HG03045 (cell line): Measurements from ENCODE around the gene CADPS2.
"Not testable (repeated sequence)": the region's sequence is repeated elsewhere in the genome, so short reads cannot be mapped to it uniquely, and the experiment has no call there.

ENCODE experiments used
- ATAC-seq: cut with Tn5 transposase; IDR thresholded peaks from one replicate; pipeline ENCODE4 v1.9.1; 2021; ENCODE audit warnings: mild to moderate bottlenecking, moderate library complexity; ENCODE audit not compliant: unreplicated experiment

Gene CADPS2

DNA sequence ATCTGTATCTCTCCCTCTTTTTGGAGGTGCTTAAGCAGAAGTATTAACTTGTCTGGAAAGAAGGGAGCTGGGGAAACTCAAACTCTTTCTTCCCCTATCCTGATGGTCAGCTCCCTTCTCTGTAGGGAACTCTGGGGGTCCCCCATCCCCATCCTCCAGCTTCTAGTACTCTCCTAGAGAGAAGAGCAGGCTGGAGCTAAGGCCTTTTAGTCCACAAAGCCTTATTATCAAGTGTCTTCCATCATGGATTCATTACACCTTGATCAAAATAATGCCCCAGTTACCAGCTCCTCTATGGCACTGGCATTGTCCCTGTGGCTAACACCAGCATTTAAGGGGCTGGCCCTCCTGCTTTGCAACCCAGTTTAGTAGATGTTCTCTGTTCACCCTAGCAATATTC, 35.7 kb downstream of the CADPS2 start:
- ATAC-seq, result no peak

DNA sequence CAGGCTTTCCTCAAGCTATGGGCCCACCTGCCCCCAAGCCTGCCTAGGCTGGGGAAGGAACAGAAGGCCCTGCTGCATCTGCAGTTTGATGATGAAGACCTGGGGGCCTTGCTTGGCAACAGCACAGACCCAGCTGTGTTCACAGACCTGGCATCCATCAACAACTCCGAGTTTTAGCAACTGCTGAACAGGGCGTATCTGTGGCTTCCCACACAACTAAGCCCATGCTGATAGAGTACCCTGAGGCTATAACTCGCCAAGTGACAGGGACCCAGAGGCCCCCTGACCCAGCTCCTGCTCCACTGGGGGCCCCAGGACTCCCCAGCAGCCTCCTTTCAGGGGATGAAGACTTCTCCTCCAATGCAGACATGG, 36.3 kb downstream of the CADPS2 start:
- no peak for ATAC-seq

DNA sequence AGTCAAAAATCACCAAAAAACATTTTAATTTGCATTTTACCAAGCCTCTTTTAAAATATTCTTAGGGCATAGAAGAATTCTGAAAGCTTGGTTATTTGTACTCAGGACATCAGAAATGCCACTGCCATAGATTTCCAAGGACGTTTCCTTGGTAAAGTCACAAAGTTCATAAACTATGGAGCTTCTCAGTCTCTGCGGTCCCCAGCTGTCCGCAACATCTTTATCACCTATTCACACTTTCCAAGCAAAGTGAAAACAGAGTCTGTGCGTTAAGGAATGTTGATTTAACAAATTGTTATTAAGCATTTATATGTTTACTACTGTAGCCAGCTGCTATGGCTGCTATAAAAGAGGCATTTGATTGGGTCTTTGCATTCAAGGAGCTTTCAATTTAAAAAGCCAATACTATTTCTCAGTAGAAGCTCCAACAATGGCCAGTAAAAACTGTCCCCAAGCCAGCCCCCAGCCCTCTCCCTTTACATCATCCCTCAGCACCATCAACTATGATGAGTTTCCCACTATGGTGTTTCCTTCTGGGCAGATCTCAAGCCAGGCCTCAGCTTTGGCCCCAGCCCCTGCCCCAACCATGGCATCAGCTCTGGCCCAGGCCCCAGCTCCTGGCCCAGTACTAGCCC, 36.8 kb downstream of the CADPS2 start:
- no peak for ATAC-seq

DNA sequence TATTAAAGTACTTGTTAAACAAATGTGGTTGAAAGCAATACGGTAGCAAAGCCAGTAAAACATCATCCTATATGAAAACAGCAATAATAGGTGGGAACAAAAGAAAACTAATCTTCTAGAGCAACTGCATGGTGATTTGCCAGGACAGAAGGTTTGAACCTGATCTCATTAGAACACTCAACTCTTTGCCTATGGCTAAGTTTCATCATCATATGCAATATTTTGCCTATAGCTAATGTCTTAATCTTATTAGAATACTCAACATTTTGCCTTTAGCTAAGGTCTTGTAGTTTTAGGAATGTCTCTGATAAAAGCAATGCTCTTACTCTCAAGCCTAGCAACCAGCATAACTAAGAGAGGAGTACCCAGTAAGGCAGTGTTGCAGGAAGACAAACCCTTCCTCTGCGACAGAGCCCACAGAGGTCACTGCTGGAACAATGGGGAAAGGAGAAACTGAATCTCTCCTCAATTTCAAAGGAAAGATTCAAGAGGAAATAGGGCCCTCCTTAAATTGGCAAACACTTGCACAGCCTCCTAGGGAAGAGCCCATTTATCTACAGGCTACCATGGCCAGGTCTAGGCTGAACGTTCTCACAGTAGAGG, 38.3 kb downstream of the CADPS2 start:
- no peak for ATAC-seq

DNA sequence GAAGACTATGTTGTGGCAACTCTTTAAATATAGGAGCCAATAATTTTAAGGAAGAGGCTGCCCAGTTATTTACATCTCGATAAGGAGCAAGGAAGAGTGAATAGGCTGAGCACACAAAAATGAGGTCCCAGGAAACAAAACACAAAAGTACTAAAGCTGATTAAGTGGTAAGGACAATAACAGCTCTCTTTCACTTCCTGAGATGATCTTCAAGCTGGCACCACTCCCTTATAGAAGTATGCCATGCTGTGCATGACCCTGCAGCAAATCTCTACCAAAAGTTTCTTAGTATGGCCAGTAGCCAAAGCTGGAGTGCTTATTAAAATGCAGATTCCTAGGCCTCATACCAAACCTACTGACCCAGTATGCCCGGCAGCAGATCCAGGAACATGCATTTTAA, 39.7 kb downstream of the CADPS2 start:
- ATAC-seq, result no peak

DNA sequence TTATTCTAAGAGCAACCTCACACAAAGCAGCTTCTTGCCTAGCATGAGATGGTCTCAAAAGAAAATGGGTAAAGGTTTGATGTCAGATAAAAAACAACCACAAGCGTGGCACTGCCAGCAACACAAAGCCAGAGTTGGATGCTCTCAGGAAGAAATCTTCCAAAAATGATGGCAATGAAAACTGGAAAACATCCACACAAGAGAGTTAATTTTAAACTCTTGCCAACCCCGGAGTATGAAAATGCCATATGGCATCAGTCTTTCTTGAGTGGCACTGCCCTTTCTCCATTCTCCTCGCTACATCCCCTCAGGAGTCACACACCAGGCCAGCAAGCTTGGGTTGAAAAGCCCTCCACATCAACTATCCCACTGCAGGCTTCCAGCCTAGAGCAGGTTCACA, 41.0 kb downstream of the CADPS2 start:
- ATAC-seq, result no peak

DNA sequence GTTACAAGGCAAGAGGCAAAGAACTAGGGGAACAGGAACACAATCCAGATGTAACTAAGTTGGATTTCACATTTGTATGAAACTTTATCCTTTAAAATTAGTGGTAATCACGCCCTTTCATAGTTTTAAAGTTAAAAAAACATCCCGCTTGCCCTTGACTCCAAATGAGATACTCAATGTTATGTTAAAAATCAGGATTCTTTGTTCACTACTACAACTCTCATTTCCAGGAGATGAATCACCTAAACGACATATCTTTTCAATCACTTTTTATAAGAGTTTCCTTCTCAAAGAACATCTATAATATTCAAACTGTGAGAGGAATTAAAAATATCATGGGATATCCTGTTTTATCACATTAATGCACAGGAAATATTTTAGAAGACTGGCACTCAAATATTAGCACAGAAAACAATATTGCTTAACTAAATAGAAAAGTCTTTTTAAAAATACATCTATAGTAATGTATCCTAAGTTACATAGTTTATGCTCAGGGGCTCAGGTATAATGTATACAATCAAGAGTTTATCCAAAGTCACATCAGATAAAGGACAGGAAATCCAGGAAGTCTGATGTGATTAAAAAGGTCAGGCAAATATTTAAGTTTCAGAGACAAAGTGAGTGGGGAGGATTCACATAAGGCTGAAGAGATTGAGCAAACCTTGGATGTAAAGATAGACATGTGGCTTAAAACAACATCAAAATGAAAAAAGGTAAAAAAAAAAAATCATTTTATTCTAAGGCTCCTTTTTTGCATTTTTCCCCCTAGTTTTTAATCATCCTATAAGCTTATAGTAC, 41.9 kb downstream of the CADPS2 start:
- ATAC-seq, result no peak

DNA sequence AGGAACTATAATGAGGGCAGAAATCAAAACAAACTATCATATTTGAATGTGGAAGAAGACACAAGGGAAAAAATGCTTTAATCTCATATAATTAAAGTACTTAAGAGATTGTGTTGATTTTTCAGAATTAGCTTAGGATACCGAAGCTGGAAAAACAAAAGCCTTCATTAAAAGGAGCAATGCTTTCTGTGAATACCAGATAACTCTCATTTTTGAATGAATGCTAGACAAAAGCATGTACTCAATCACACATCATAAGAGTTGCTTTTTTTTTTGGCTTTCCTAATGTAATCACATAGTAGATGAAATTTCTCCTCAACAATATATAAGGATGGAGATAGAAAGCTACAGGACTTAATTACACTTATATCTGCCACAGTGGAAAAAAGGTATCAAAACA, 43.3 kb downstream of the CADPS2 start:
- ATAC-seq, result no peak

DNA sequence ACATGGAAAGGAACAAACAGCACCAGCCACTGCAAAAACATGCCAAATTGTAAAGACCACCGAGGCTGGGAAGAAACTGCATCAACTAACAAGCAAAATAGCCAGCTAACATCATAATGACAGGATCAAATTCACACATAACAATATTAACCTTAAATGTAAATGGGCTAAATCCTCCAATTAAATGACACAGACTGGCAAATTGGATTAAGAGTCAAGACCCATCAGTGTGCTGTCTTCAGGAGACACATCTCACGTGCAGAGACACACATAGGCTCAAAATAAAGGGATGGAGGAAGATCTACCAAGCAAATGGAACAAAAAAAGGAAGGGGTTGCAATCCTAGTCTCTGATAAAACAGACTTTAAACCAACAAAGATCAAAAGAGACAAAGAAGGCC, 50.0 kb downstream of the CADPS2 start:
- not testable (repeated sequence) for ATAC-seq

DNA sequence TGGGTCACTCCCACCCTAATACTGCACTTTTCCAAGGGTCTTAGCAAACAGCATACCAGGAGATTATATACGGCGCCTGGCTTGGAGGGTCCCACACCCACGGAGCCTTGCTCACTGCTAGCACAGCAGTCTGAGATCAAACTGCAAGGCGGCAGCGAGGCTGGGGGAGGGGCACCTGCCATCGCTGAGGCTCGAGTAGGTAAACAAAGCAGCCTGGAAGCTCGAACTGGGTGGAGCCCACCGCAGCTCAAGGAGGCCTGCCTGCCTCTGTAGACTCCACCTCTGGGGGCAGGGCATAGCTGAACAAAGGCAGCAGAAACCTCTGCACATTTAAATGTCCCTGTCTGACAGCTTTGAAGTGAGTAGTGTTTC, 51.7 kb downstream of the CADPS2 start:
- ATAC-seq, result not testable (repeated sequence)

DNA sequence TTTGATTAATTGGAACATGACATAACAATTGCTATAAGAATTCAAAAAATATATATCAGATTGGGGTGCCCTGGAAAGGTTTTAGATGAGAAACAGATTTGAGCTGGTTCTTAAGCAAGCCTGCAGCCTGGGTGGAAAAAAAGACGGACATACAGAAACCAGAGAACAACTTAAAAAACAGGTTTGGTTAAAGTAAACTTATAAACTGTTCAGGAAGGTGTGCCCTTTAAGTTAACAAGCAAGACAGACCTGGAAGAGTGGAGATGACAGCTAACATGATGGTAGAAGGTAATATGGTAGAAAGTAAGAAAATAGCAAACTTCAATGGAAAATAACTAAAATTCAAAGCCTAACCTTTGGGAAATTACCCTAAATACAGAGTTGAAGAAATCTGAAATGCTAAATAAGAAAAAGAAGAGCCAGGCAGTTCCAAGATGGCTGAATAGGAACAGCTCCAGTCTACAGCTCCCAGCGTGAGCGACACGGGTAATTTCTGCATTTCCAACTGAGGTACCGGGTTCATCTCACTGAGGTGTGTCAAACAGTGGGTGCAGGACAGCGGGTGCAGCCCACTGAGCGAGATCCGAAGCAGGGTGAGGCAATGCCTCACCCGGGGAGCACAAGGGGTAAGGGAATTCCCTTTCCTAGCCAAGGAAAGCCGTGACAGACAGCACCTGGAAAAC, 52.2 kb downstream of the CADPS2 start:
- ATAC-seq, result no peak

DNA sequence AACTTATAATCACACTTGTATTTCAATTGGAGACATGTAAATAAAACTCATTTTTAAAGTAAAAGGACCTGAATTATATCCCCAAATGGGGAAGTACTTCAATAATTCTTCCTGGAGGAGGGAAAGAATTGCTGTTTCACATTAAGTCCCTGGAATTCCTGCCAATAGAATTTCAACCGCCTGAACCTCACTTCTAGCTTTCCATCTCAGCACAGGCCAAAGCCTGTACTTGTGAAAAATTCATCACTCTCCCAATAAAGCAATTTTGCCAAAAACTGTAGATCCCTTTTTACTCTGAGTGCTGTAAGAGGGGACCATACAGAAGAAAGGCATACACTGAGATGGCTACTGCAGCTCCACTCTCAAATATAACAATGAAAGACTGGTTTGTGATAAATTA, 54.8 kb downstream of the CADPS2 start:
- ATAC-seq, result no peak

DNA sequence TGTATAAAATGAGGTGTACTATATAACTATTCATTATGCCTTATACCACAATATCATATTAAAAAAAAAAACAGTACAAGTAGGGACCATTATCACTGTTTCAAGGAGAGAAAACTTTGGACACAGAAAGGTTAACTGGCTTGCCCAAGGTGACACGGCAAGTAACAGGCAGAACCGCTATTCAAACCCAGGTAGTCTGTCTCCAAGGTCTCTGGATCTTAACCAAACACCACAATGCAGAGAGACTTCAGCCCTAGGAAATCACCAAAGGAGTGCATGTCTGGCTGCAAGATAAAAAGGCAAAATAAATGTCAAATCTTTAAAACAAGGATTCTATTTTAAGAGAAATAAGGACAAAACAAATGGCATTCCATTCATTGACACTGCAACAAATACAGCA, 56.3 kb downstream of the CADPS2 start:
- no peak for ATAC-seq

DNA sequence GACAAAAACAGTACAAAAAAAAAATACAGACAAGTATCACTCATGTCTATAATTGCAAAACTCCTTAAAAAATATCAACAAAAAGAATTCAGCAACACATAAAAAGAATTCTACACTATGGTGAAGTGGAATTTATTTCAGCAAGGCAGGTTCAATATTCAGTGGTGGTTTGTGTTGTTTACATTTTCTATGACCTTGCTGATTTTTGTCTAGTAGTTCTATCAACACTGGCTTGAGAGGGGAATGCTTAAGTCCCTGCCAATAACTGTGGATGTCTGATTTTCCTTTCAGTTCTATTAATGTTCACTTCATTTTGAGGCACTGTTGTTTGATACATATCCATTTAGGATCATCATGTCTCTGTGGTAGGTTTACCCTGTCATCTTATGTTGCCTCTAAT, 58.5 kb downstream of the CADPS2 start:
- no peak for ATAC-seq

DNA sequence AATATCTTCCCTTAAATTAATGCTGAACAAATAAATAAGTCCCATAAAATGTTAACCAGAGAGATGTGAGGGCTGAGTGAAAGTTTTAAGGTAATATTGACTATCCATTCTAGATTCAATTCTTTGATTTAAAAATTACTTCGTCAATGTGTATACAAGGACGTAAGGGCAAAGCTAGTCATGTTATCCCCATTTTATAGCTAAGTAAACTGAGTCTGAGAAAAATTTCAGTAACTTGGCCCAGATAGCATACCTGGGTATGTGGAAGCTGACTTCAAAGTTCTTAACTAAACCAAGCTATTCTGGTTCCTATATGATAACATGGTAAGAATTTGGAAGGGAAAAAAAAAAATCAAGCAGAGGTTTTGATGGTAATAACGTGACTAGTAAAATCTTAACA, 72.4 kb downstream of the CADPS2 start:
- no peak for ATAC-seq

DNA sequence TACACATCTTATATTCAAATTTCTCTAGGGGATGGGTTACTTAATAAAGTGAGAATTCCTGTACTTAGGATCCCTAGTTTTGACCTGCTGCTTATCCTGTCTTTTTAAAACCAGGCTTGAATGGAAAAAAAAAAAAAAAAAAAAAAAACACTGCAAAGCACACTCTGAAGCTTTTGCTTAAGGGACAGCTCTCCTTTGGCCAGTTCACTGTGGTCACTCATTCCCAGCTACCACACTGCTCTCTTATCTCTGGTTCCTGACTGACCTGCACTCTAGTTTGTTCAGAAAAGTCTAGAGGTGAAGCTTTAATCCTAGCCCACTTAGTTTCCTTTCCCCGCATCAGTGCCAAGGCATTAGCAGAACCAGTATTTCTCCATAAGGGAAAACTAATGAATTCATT, 82.4 kb downstream of the CADPS2 start:
- ATAC-seq, result no peak

DNA sequence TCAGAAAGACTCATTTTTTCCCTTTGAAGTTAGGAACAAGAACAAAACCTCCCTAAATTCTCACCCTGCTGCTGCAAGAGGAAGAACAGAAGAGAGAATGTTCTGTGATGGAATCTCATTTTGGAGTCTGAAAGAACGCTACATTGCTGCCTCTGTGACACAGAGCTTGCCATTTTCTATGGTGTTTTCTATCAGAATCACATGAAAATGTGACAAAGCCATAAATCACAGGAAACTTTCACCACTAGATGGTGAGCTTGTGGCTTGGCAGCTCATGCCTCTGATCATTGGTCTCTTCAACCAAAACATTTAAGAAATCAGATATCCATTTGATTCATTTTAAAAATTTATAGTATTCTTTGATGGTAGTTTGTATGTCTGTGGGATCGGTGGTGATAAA, 82.9 kb downstream of the CADPS2 start:
- no peak for ATAC-seq

DNA sequence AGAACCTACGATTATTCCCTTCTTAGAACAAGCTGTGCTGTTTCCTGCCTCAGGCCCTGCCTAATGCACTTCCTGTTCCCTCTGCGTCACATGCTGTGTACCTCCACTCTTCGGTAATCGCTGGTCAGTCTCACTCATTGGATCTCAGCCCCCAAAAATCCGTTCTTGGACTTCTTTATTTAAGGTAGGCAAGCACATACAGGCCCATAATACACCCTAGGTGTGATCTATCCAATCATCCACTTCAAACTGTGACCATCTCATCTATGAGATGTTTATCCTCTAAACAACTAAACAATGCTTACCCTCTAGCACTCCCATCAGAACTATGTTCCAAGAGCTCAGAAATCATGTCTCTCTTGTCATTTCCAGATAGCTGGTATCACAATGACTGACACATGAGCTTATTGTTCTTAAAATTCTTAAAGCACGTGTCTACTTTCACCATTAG, 83.9 kb downstream of the CADPS2 start:
- ATAC-seq, result no peak

DNA sequence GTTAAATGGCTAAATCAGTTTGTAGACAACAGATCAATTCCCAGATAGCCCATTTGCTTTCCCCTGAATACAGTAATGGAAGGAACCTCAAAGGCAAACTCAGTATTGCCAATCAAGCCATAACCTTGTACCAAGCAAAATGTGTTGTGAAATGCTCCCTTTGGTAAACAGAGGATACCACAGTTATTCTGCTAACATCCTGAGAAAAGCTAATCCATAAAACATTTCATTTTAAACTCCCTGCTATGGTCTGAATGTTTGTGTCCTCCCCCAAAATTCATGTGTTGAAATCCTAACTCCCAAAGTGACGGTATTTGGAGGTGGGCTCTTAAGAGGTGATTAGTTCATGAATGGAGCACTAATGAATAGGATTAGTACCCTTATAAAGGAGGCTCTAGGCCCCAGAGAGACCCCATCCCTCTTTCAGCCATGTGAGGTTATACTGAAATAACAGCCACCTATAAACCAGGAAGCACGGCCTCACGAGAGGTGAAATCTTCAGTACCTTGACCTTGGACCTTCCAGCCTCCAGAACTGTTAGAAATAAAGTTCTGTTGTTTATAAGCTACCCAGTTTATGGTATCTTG, 94.2 kb downstream of the CADPS2 start:
- ATAC-seq, result no peak

DNA sequence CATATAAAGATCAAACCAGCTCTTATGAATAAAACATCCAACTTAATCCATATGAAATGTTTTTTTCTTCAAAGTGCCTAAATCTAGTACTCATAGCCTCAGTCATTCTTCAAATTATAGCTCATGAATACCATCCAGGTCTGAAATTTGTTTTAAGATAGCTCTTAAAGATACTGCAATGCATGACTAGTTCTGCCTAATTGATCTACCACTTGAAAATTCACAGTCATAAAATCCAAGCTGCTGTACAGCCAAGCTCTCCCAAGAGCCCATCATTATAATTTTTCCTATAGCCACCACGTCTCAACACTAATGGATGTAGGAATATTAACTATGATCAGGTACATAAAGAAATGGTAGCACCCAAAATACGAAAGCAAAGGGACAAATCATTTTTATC, 95.7 kb downstream of the CADPS2 start:
- ATAC-seq, result no peak

DNA sequence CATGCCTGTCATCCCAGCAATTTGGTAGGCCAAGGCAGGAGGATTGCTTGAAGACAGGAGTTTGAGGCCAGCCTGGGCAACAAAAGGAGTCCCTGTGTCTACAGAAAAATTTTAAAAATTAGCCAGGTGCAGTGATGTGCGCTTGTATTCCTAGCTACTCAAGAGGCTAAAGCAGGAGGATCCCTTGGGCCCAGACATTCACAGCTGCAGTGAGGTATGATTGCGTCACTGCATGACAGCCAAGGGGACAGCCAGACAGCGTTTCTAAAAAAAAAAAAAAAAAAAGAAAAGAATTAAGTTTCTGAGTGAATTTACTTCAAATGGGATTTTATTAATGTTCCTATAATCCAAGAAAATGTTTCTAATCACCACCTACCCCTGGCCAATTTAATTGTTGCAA, 96.1 kb downstream of the CADPS2 start:
- ATAC-seq, result no peak
